NCI-H345 treated with DMSO at 0.1 percent for 48 hours (cell line): ENCODE results near the gene FBXL2.
"Not testable (repeated sequence)": the region's sequence is repeated elsewhere in the genome, so short reads cannot be mapped to it uniquely, and the experiment has no call there.

Experiments
- DNase-seq: peaks from one replicate; lab custom pipeline; 2025; ENCODE audit not compliant: unreplicated experiment; lab: John Stamatoyannopoulos, UW

The FBXL2 gene

GRCh38 chr3:33315826-33316225 lies 38.6 kb downstream of the FBXL2 start:
- no peak for DNase-seq

GRCh38 chr3:33317963-33318709 lies 40.9 kb downstream of the FBXL2 start:
- DNase-seq: no peak

- DNase-seq: no peak
Measured at GRCh38 chr3:33318710-33319380, 41.6 kb downstream of the FBXL2 start.

GRCh38 chr3:33322412-33322811 lies 45.2 kb downstream of the FBXL2 start:
- no peak for DNase-seq

DNA sequence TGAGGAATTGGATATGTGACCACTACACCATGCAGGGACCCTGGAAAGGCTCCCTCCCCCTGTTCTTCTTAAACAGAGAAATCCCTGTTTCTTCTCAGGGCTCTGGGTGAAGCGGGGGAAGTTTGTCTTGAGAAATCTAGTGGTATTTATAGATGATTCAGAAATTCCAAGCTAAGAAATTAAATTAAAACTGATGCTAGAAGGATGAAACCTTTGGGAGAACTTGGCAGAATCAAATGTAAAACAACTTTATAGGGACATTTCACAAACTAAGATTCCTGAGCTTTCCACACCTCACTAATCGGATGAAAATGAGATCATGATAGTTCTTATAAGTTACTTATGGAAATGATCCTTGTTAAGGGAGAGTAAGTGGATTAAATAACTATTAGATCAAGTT lies 54.2 kb downstream of the FBXL2 start:
- no peak for DNase-seq

DNA sequence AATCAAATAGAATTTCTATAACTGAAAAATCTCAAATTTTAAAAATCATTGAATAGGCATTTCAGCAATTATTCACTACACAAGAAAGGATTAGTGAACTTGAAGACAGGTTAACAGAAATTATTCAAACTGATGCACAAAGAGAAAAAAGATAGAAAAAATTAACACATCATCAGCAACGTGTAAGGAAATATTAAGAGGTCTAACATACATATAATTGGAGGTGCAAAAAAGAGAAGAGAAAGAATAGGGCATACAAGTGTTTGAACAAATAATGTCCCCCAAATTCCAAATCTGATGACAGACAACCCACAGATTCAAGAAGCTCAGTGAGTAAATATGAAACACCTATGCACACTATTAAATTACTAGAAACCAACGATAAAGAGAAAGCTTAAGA lies 57.1 kb downstream of the FBXL2 start:
- DNase-seq: no peak

DNA sequence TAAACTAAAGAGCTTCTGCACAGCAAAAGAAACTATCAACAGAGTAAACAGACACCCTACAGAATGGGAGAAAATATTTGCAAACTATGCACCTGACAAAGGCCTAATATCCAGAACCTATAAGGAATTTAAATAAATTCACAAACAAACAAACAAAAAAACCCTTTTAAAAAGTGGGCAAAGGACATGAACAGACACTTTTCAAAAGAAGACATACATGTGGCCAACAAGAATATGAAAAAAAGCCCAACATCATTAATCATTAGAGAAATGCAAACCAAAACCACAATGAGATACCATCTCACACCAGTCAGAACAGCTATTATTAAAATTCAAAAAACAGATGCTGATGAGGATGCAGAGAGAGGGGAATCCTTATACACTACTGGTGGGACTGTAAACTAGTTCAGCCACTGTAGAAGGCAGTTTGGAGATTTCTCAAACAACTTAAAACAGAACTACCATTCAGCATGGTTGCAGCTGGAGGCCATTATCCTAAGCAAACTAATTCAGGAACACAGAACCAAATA lies 61.8 kb downstream of the FBXL2 start:
- DNase-seq: not testable (repeated sequence)

GRCh38 chr3:33339758-33340157 lies 62.5 kb downstream of the FBXL2 start:
- no peak for DNase-seq

- DNase-seq: no peak
Measured at GRCh38 chr3:33355611-33356010, 78.4 kb downstream of the FBXL2 start.

GRCh38 chr3:33358172-33358781 lies 81.0 kb downstream of the FBXL2 start:
- no peak for DNase-seq

- DNase-seq: no peak
Measured at GRCh38 chr3:33360136-33360825, 83.0 kb downstream of the FBXL2 start.

GRCh38 chr3:33363113-33363800 lies 86.0 kb downstream of the FBXL2 start:
- DNase-seq: no peak

GRCh38 chr3:33364060-33364459 lies 86.8 kb downstream of the FBXL2 start:
- DNase-seq: no peak

- no peak for DNase-seq
Measured at GRCh38 chr3:33364531-33365128, 87.4 kb downstream of the FBXL2 start.

- DNase-seq: no peak
Measured at GRCh38 chr3:33372218-33373081, 95.2 kb downstream of the FBXL2 start.

- no peak for DNase-seq
Measured at GRCh38 chr3:33373082-33373437, 95.8 kb downstream of the FBXL2 start.

DNA sequence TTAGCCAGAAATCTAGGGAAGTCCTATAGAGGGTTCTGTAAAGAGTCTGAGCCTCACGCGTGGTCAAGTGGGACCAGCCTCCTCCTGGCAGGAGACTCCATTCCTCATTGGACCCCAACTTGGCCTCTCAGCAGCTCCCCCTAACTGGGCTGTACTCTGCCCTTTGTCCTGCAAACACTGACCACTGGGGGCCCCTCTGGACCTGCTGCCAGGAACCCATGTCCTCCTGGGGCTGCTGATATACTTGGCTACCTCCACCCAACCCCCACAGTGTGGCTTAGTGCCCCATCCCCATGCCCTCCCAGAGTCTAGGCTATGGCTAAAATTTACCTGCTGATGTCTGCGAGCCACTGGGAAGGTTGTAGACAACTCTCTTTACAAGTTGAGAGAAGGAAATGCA lies 100.2 kb downstream of the FBXL2 start:
- no peak for DNase-seq

DNA sequence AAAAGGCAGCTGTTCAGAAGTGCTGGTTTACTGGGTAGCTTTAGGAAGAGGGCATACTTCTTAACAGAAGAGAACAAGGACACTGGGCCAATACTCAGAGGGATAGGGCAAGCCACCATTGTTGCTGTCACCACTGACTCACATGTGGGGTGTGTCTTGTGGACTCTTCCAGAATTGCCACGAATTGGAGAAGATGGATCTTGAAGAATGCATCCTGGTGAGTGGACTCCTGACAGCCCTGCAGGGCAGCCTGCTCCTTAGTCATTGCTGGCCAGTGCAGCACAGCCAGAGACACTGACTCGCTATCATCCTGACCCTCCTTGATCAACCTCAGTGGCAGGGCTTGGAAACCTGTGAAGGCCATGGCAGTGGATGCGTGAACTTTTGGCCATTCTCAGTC lies 100.7 kb downstream of the FBXL2 start:
- DNase-seq: no peak

GRCh38 chr3:33380653-33381052 lies 103.4 kb downstream of the FBXL2 start:
- no peak for DNase-seq

DNA sequence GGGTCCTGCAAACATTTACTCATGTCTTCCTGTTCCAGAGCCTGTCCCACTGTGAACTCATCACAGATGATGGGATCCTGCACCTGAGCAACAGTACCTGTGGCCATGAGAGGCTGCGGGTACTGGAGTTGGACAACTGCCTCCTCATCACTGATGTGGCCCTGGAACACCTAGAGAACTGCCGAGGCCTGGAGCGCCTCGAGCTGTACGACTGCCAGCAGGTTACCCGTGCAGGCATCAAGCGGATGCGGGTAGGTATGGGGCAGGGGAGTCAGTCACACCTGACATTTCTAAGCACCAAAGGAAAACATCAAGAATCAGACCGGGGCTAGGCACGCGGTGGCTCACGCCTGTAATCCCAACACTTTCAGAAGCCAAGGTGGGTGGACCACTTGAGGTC lies 106.7 kb downstream of the FBXL2 start:
- DNase-seq: no peak
